ENCODE data around the gene BPI. TPM values are rescaled to one million over a fixed set of nuclear protein-coding genes. Genes with fewer than 3 reads are reported as not detected.

Gene BPI
- total and polyA plus RNA-seq, 2 donors (not counting 1 experiment from before 2014, with no cell fraction given): not detected

DNA sequence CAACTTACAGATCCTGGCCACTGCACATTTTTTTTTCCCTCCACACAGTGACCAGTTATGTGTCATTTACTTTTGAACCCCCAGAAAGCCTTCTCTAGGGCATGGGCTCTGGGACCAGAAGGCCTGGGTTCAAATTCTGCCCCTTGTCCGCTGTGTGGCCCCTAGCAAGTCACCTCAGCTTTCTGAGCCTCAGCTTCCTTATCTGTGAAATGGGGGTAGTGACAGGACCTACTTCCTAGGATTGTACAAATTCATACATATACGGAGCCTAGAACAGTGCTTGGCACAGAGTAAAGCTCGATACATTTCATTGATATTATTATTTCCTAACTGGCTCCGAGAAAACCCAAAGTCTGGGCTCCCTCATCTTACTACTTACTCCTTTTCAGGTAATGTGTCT is 1.6 kb downstream of the BPI start:
- no peaks in the 10 kb centered on the region for H3K79me2 ChIP-seq (ENCODE audit: control insufficient read depth, insufficient read depth, low read length)

DNA sequence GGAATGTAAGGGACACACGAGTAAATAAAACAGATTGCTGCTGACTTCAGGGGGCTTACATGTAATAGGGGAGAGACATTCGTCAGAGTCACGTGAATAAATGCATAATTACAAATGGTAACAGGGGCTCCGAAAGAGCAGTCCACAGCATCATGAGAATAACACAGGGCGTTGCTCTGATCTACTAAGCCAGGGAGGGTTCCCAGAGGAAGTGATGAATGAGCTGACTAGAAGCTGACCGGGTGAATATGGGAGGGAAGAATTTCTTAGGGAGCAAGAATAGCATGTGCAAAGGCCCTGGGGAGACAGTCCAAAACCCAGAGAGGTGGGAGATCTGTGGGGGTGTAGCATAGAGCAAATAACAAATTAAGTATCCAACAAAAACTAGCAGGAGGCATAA is 2.4 kb downstream of the BPI start:
- no peak for TF ChIP-seq EZH2 (IDR thresholded peaks at IDR 0.05; ENCODE audit: low read length, missing control alignments)
- TF ChIP-seq, protein P1, sequence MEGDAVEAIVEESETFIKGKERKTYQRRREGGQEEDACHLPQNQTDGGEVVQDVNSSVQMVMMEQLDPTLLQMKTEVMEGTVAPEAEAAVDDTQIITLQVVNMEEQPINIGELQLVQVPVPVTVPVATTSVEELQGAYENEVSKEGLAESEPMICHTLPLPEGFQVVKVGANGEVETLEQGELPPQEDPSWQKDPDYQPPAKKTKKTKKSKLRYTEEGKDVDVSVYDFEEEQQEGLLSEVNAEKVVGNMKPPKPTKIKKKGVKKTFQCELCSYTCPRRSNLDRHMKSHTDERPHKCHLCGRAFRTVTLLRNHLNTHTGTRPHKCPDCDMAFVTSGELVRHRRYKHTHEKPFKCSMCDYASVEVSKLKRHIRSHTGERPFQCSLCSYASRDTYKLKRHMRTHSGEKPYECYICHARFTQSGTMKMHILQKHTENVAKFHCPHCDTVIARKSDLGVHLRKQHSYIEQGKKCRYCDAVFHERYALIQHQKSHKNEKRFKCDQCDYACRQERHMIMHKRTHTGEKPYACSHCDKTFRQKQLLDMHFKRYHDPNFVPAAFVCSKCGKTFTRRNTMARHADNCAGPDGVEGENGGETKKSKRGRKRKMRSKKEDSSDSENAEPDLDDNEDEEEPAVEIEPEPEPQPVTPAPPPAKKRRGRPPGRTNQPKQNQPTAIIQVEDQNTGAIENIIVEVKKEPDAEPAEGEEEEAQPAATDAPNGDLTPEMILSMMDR (conservative IDR thresholded peaks at IDR 0.05 in 1 of 2, IDR thresholded peaks at IDR 0.05 in 1 of 2; ENCODE audit: low read depth in 1 of 2, low read length in 2 of 2): no peak
- Histone ChIP-seq H3K27ac (ENCODE audit: insufficient read depth, low read length) (no peak overlapping the region), H3K4me2 (ENCODE audit: extremely low read depth, insufficient read depth, low read length) (no peak overlapping the region), H3K4me1 (ENCODE audit: control insufficient read depth, extremely low read depth, insufficient read depth, low read length) (no peaks in the 10 kb centered on the region), H2AFZ (ENCODE audit: low read length) (no peak overlapping the region), H3K4me3 (replicated peaks in 1 of 4; ENCODE audit: control extremely low read depth in 1 of 4, insufficient read depth in 1 of 4, low read depth in 3 of 4, low read length in 4 of 4) (no peak overlapping the region), H3K9ac (ENCODE audit: insufficient read depth, low read length) (no peak overlapping the region), H3K9me3 (ENCODE audit: control insufficient read depth, insufficient read depth, low read depth, low read length) (no peaks in the 10 kb centered on the region), H3K36me3 (ENCODE audit: control insufficient read depth, insufficient read depth, low read length) (no peaks in the 10 kb centered on the region), H4K20me1 (ENCODE audit: control insufficient read depth, extremely low read depth, insufficient read depth, low read length) (no peaks in the 10 kb centered on the region), H3K79me2 (ENCODE audit: control insufficient read depth, insufficient read depth, low read length) (no peaks in the 10 kb centered on the region), H3K27me3 (ENCODE audit: control insufficient read depth, insufficient read depth, low read length) (peaks cover 28% of the 10 kb centered on the region)
- DNase-seq (ENCODE audit: low read depth in 2 of 2): no peak

More for the DNA sequence above, 1.6 kb downstream of the BPI start:
- no peak for TF ChIP-seq EZH2 (IDR thresholded peaks at IDR 0.05; ENCODE audit: low read length, missing control alignments)
- TF ChIP-seq, protein P1 (conservative IDR thresholded peaks at IDR 0.05 in 1 of 2, IDR thresholded peaks at IDR 0.05 in 1 of 2; ENCODE audit: low read depth in 1 of 2, low read length in 2 of 2): no peak
- Histone ChIP-seq H3K4me1 (ENCODE audit: control insufficient read depth, extremely low read depth, insufficient read depth, low read length) (no peaks in the 10 kb centered on the region), H3K4me2 (ENCODE audit: extremely low read depth, insufficient read depth, low read length) (no peak overlapping the region), H2AFZ (ENCODE audit: low read length) (no peak overlapping the region), H3K4me3 (replicated peaks in 1 of 4; ENCODE audit: control extremely low read depth in 1 of 4, insufficient read depth in 1 of 4, low read depth in 3 of 4, low read length in 4 of 4) (no peak overlapping the region), H3K27me3 (ENCODE audit: control insufficient read depth, insufficient read depth, low read length) (peaks cover 29% of the 10 kb centered on the region), H3K9ac (ENCODE audit: insufficient read depth, low read length) (no peak overlapping the region), H3K9me3 (ENCODE audit: control insufficient read depth, insufficient read depth, low read depth, low read length) (no peaks in the 10 kb centered on the region), H3K27ac (ENCODE audit: insufficient read depth, low read length) (no peak overlapping the region), H3K36me3 (ENCODE audit: control insufficient read depth, insufficient read depth, low read length) (no peaks in the 10 kb centered on the region), H4K20me1 (ENCODE audit: control insufficient read depth, extremely low read depth, insufficient read depth, low read length) (no peaks in the 10 kb centered on the region)
- no peak for DNase-seq (ENCODE audit: low read depth in 2 of 2)

DNA sequence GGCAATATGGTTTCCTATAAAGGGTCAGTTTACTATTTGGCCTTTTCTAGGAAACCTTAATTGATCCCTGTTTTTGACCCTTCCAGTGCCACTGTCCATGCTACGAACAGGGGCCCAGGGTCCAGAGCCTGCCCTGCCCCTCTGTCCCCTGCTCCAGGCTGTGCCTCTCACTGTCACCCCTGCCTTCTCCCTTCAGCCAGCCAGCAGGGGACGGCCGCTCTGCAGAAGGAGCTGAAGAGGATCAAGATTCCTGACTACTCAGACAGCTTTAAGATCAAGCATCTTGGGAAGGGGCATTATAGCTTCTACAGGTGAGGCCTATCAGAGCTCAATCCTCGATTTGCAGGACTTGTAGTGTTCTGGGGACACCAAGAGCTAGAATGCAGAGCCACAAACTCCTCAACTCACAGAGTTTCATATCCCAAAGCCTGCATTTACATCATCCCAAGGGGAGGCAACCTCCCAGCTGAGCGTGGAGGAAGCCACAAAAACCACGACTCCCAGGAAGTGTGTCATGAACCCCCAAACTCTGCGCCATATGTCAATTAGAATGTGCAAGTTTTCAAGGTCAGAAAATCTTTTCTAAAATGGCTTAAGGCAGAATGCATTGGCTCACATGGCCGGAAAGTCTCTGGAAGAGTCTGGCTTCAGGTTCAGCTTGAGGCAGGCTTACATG is 3.6 kb downstream of the BPI start:
- no peak overlapping the region for H3K4me3 ChIP-seq (replicated peaks in 1 of 4; ENCODE audit: control extremely low read depth in 1 of 4, insufficient read depth in 1 of 4, low read depth in 3 of 4, low read length in 4 of 4)
- H3K4me2 ChIP-seq (ENCODE audit: extremely low read depth, insufficient read depth, low read length): no peak overlapping the region
- H3K36me3 ChIP-seq (ENCODE audit: control insufficient read depth, insufficient read depth, low read length): no peaks in the 10 kb centered on the region
- H3K27ac ChIP-seq (ENCODE audit: insufficient read depth, low read length): no peak overlapping the region
- no peak overlapping the region for H3K9ac ChIP-seq (ENCODE audit: insufficient read depth, low read length)
- no peaks in the 10 kb centered on the region for H3K79me2 ChIP-seq (ENCODE audit: control insufficient read depth, insufficient read depth, low read length)
- no peak overlapping the region for H2AFZ ChIP-seq (ENCODE audit: low read length)
- no peaks in the 10 kb centered on the region for H3K9me3 ChIP-seq (ENCODE audit: control insufficient read depth, insufficient read depth, low read depth, low read length)
- no peaks in the 10 kb centered on the region for H4K20me1 ChIP-seq (ENCODE audit: control insufficient read depth, extremely low read depth, insufficient read depth, low read length)
- no peak for TF ChIP-seq EZH2 (IDR thresholded peaks at IDR 0.05; ENCODE audit: low read length, missing control alignments)
- peaks cover 24% of the 10 kb centered on the region for H3K27me3 ChIP-seq (ENCODE audit: control insufficient read depth, insufficient read depth, low read length)
- DNase-seq (ENCODE audit: low read depth in 2 of 2): peak; percentile 63 to 79
- no peaks in the 10 kb centered on the region for H3K4me1 ChIP-seq (ENCODE audit: control insufficient read depth, extremely low read depth, insufficient read depth, low read length)

Measured in fibroblast of lung (primary cell).